GM18867 (cell line): ENCODE results near the gene FGF18.
"Not testable (repeated sequence)": the region's sequence is repeated elsewhere in the genome, so short reads cannot be mapped to it uniquely, and the experiment has no call there.

ENCODE experiments used
- ATAC-seq: cut with Tn5 transposase; IDR thresholded peaks from one replicate; pipeline ENCODE4 v1.9.1; 2021; ENCODE audit warnings: mild to moderate bottlenecking, moderate library complexity; ENCODE audit not compliant: unreplicated experiment

Gene FGF18

GRCh38 chr5:171398660-171399059 lies 20.8 kb upstream of the FGF18 start:
- ATAC-seq: not testable (repeated sequence)

DNA sequence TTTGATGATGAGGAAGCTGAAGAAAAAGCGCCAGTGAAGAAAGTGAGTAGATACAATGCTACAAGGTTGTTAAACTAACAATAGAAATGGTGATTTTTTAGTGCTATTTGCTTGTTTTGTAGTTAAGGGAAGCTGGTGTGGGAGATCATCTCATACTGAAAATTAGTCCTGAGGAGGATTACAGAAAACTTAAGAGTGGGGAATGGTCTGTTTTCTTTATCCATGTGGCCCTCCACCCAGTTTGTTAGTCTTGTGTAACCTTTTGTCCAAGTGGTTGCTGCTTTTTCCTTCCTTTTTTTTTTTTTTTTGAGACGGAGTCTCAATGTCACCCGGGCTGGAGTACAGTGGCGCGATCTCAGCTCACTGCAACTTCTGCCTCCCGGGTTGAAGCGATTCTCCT lies 19.3 kb upstream of the FGF18 start:
- ATAC-seq: no peak

- no peak for ATAC-seq
These were observed 18.1 kb upstream of the FGF18 start for GRCh38 chr5:171401167-171401947.

DNA sequence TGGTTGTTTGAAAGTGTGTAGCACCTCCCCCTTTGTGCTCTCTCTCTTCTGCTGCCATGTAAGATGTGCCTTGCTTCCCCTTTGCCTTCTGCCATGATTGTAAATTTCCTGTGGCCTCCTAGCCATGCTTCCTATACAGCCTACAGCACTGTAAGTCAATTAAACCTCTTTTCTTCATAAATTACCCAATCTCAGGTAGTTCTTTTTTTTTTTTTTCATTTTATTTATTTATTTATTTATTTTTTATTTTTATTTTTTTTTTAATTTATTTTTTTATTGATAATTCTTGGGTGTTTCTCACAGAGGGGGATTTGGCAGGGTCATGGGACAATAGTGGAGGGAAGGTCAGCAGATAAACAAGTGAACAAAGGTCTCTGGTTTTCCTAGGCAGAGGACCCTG lies 16.7 kb upstream of the FGF18 start:
- ATAC-seq: not testable (repeated sequence)

GRCh38 chr5:171405615-171406014 lies 13.8 kb upstream of the FGF18 start:
- no peak for ATAC-seq

DNA sequence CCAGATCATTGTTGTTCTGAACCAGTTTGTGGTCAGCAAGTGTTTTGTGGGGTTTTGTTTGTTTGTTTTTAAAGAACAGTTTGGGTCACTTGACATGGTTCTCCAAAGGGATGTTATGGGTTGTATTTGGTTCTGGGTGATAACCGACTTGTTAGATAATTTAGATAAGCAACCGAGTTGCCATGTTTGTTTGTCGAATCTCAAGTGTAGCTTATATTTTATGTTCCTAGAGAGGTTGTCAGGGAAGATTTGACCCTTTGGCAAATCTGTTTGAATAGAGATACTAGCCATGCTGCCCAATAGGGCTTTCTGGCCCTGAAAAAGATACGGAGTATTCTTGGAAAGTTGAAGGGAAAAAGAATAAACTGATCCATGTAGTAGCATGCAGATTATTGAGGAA lies 12.2 kb upstream of the FGF18 start:
- ATAC-seq: no peak

- no peak for ATAC-seq
These were observed 10.0 kb upstream of the FGF18 start for GRCh38 chr5:171409164-171410136.

DNA sequence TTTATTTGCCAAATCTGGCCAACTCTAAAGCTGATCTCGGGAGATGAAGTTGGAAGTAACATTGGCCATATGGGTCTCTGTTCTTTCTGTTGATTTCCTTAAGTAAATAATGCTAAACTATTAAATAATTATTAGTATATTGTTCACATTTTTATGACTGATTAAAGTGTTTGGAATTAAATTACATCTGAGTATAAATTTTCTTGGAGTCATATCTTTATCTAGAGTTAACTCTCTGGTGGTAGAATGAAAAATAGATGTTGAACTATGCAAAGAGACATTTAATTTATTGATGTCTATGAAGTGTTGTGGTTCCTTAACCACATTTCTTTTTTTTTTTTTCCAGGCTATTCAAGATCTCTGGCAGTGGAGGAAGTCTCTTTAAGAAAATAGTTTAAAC lies 9.3 kb upstream of the FGF18 start:
- no peak for ATAC-seq

- ATAC-seq: no peak
These were observed 7.3 kb upstream of the FGF18 start for GRCh38 chr5:171412186-171412585.

GRCh38 chr5:171413153-171413910 lies 6.1 kb upstream of the FGF18 start:
- no peak for ATAC-seq

- ATAC-seq: not testable (repeated sequence)
These were observed 5.5 kb upstream of the FGF18 start for GRCh38 chr5:171413993-171414392.

GRCh38 chr5:171415115-171415730 lies 4.2 kb upstream of the FGF18 start:
- ATAC-seq: no peak

DNA sequence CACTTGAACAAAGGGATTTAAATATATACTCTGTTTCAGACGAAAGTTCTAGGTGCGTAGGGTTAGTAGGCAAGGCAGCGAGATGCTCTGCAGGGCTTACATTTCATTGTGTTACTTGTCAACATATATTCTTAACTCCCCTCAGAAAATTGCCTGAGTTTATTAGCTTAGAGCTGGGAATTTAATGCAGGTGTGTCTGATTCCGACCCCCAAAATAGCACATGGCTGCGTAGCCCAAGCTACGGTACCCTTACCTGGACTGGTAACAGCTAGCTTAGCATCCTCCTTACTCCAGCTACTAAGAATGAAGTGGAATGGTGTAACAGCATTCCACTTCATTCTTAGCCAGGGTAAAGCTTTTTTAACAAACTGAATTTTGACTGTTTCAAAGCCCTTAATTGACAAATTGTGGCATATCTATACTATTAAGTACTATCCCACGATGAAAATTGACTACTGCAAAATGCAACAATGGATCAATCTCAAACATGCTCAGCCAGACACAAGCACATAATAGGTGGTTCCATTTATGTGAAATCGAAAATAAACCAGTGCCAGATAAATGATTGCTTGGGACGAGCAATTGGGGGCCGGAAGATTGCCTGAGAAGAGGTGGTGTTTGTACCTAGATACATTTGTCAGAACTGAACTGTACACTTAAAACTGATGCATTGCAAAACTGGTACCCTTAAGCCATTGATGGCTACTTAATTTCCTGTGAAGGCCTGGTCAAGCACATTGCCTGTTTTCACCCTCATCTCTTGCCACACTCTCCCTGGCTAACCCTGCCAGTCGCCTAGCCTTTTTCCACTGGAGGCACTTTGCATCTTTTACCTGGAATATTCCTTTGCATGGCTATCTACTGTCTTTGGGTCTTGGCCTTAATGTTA lies 3.0 kb upstream of the FGF18 start:
- no peak for ATAC-seq

DNA sequence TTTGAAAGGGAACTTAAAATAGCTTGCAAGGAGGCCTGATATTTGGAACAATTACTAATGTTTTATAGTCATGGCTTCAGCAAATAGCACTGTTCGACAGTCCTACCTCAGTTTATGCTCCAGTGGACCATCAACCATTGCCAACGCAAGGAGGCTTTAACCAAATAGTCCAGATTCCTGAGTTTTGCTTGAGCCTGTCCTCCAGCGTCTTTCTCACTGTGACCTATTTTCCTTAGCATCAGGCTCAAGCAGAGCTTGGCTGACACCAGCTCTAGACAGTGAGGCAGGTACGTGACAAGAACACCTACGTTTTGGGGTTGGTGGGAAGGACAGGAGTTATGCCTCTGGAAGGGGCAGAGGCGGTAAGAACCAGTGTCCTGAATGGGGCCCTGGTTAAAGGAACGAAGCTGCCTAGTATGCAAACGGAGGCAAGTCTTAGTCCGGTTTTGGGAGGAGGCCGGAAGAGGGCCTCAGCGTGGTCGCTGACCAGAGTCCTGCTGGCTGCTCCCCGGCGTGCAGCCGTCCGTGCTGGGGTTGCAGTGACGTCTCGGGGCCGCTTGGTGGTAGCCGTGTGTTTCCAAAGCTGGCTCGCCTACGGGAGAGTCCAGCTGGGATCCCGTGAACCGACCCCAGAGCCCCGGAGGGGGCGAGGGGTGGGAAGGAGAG lies 998 bp upstream of the FGF18 start:
- peak; percentile 79 for ATAC-seq

- peak; percentile 31 for ATAC-seq
These were observed 412 bp downstream of the FGF18 start for GRCh38 chr5:171419688-171420430.

- no peak for ATAC-seq
These were observed 1.2 kb downstream of the FGF18 start for GRCh38 chr5:171420431-171421241.
